Smooth muscle cell (in vitro differentiated cells): ENCODE results near the gene SDC3. TPM values are rescaled to one million over a fixed set of nuclear protein-coding genes. Genes with fewer than 3 reads are reported as not detected.
A peak's percentile ranks its signal among the peaks of the same experiment; 100 is the strongest.

Experiments used
- DNase-seq: peaks from one replicate; lab custom pipeline; 2025; ENCODE audit not compliant: unreplicated experiment; lab: John Stamatoyannopoulos, UW
- H2AFZ ChIP-seq: fragments of 200-600 bp; sonication (generic); 2 replicates; pipeline ENCODE4 v1.6.0; 2016; ENCODE audit warnings: antibody characterized with exemption, low read depth, mild to moderate bottlenecking
- H3F3A ChIP-seq: fragments of 200-600 bp; sonication (generic); 2 replicates; pipeline ENCODE4 v1.6.0; 2017; ENCODE audit warnings: antibody characterized with exemption, low read depth
- H3K27ac ChIP-seq: fragments of 200-600 bp; sonication (generic); 2 replicates; pipeline ENCODE4 v1.5.1; 2016; ENCODE audit warnings: low read depth, mild to moderate bottlenecking
- H3K27me3 ChIP-seq: fragments of 200-600 bp; sonication (generic); 2 replicates; pipeline ENCODE4 v1.6.1; 2016; ENCODE audit warnings: low read depth, mild to moderate bottlenecking
- H3K36me3 ChIP-seq: fragments of 200-600 bp; sonication (generic); 2 replicates; pipeline ENCODE4 v1.5.1; 2016; ENCODE audit warnings: low read depth
- H3K4me1 ChIP-seq: fragments of 200-600 bp; sonication (generic); 2 replicates; pipeline ENCODE4 v1.5.1; 2016; ENCODE audit warnings: low read depth
- H3K4me2 ChIP-seq: fragments of 200-600 bp; sonication (generic); 2 replicates; pipeline ENCODE4 v1.6.0; 2016; ENCODE audit warnings: mild to moderate bottlenecking
- H3K4me3 ChIP-seq: fragments of 200-600 bp; sonication (generic); 2 replicates; pipeline ENCODE4 v1.5.1; 2016; ENCODE audit warnings: mild to moderate bottlenecking
- H3K79me2 ChIP-seq: fragments of 200-600 bp; sonication (generic); 2 replicates; pipeline ENCODE4 v1.6.0; 2016; ENCODE audit warnings: low read depth, mild to moderate bottlenecking
- H3K9ac ChIP-seq: fragments of 200-600 bp; sonication (generic); 2 replicates; pipeline ENCODE4 v1.6.0; 2016; ENCODE audit warnings: low read depth
- H3K9me3 ChIP-seq: fragments of 200-600 bp; sonication (generic); replicated peaks from 2 replicates; pipeline ENCODE4 v1.5.1; 2016; ENCODE audit warnings: low read depth
- H4K20me1 ChIP-seq: fragments of 200-600 bp; sonication (generic); 2 replicates; pipeline ENCODE4 v1.6.0; 2016; ENCODE audit warnings: low read depth
- WGBS: methylation state at CpG from one replicate; pipeline ENCODE4 v1.1.7; 2016; ENCODE audit warnings: low lambda C conversion rate; 5-methylcytosine and 5-hydroxymethylcytosine counted together
- polyA plus RNA-seq: library from polyadenylated mRNA; unstranded; fragments of >200 nt; fragmentation: Nextera tagmentation; extraction: Ambion mirVana; gene quantifications from 2 replicates; pipeline ENCODE4 v1.2.1, GENCODE V29; 2016
- total RNA-seq: library from RNA; depleted of rRNA; stranded (reverse); fragments of >200 nt; gene quantifications from 2 replicates; pipeline ENCODE4 v1.2.3, GENCODE V29; 2014
- TF ChIP-seq, protein P1 (sequence below): fragments of 200-600 bp; sonication (generic); IDR thresholded peaks from 2 replicates; pipeline ENCODE4 v1.5.1; 2017; ENCODE audit warnings: borderline replicate concordance, mild to moderate bottlenecking, antibody characterized with exemption; ENCODE audit not compliant: insufficient read depth, poor library complexity, severe bottlenecking

The SDC3 gene
- total and polyA plus RNA-seq, 2 experiments from 2014 or later: 46.3 to 112 TPM

DNA sequence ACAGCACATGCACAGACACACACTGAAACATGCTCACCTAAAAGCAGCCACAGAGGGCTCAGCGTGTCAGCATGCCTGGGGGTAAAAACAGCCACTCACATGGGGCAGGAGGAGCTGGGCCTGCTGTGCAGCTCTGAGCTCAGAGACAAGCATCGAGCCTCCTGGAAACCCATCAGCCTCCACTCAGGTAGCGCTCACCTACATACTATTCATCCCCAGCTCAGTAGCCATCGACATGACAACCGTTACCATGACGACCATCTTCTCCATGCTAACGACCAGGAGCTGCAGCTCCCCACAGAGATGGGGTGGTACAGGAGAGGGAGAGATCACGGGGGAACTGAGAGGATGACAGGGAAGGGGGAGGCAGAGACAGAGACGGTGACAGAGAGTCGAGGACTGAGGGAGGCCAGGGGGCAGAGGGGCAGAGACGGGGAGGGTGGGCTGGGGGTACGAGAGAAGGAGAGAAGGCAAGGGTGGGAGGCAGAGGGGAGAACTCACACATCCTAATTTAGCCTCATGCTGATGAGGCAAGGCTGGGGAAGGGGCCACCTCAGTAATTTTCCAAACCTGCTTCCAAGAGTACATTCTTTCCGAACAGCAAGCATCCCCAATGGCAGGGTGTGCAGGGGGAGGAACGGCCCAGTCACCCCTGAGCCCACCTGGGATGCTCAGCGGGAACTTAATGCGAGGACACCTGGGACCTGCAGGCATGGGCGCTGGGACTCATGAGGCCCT is 28.4 kb downstream of the SDC3 start:
- no peak for DNase-seq
- 71% methylated on average over 14 of the region's 17 CpGs for WGBS
- Histone ChIP-seq H3K4me2 (no peak overlapping the region), H3K9me3 (no peaks in the 10 kb centered on the region), H2AFZ (no peak overlapping the region), H3K27ac (no peak overlapping the region), H3K9ac (no peak overlapping the region), H3K79me2 (peaks cover 18% of the 10 kb centered on the region), H3K27me3 (no peaks in the 10 kb centered on the region), H3K4me3 (no peak overlapping the region), H4K20me1 (peaks cover 59% of the 10 kb centered on the region), H3K4me1 (no peaks in the 10 kb centered on the region), H3F3A (no peaks in the 10 kb centered on the region), H3K36me3 (no peaks in the 10 kb centered on the region)
- TF ChIP-seq, protein P1, sequence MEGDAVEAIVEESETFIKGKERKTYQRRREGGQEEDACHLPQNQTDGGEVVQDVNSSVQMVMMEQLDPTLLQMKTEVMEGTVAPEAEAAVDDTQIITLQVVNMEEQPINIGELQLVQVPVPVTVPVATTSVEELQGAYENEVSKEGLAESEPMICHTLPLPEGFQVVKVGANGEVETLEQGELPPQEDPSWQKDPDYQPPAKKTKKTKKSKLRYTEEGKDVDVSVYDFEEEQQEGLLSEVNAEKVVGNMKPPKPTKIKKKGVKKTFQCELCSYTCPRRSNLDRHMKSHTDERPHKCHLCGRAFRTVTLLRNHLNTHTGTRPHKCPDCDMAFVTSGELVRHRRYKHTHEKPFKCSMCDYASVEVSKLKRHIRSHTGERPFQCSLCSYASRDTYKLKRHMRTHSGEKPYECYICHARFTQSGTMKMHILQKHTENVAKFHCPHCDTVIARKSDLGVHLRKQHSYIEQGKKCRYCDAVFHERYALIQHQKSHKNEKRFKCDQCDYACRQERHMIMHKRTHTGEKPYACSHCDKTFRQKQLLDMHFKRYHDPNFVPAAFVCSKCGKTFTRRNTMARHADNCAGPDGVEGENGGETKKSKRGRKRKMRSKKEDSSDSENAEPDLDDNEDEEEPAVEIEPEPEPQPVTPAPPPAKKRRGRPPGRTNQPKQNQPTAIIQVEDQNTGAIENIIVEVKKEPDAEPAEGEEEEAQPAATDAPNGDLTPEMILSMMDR: no peak

DNA sequence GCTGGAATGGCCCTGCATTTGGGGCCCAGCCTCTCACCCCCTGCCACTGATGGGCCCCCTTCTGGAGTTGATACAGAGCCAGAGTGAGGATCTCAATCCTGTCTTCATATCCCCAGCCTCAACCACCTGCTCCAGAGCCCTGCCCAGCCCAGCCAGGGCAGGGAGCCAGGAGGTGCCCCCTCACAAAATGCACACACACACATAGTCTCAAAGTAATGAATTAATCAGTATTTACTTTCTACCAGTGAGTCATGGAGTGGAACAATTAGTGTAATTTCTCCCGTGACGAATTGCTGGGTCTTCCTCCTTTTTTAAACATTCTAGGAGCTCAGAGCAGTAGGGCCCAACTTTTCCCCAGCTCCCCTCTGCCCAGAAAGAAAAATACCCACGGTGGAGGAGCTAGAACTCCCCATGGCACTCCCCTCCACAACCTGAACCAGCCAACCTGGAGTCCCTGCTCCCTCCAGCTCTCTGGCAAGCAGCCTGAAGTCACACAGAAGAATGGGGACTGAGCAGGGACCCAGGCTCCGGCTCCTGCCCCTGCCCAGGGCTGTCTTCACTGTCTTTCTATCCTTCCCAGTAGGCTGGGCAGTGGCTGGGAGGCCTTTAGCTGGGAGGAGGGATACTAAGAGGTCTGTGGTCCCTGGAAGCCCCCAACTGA is 29.3 kb downstream of the SDC3 start:
- no peaks in the 10 kb centered on the region for H3F3A ChIP-seq
- no peaks in the 10 kb centered on the region for H3K27me3 ChIP-seq
- H3K36me3 ChIP-seq: no peaks in the 10 kb centered on the region
- WGBS: 52% methylated on average over 4 of the region's 4 CpGs
- H2AFZ ChIP-seq: no peak overlapping the region
- H3K4me2 ChIP-seq: no peak overlapping the region
- DNase-seq: no peak
- H3K9ac ChIP-seq: no peak overlapping the region
- H3K27ac ChIP-seq: peak overlapping the region; percentile 53
- H3K4me3 ChIP-seq: no peak overlapping the region
- TF ChIP-seq, protein P1: no peak
- H3K4me1 ChIP-seq: no peaks in the 10 kb centered on the region
- peaks cover 18% of the 10 kb centered on the region for H3K79me2 ChIP-seq
- H4K20me1 ChIP-seq: peaks cover 59% of the 10 kb centered on the region
- no peaks in the 10 kb centered on the region for H3K9me3 ChIP-seq

DNA sequence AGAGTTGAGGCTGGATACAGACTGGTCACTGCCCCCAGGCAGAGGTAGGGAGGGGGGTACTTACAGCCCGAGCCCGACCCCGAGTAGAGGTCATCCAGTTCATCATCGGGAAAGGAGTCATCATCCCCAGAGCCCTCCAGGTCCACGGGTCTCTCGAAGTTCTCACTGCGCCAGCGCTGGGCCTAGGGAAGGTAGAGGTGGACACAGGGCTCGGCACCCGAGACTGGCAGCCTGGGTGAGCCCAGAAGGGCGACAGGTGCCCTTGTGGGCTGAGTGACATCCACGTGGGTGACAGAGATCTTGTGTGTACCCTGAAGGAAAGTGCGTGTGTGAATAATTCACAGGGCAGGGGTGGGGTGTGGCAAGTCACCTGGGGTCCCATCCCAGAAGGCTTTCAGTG is 30.0 kb downstream of the SDC3 start:
- Histone ChIP-seq H3K4me2 (no peak overlapping the region), H3K36me3 (peaks cover 1% of the 10 kb centered on the region), H3K9me3 (no peaks in the 10 kb centered on the region), H3K27me3 (no peaks in the 10 kb centered on the region), H3K4me1 (no peaks in the 10 kb centered on the region), H3K79me2 (peaks cover 14% of the 10 kb centered on the region), H3K27ac (no peak overlapping the region), H2AFZ (no peak overlapping the region), H4K20me1 (peaks cover 54% of the 10 kb centered on the region), H3K9ac (no peak overlapping the region), H3K4me3 (no peak overlapping the region), H3F3A (no peaks in the 10 kb centered on the region)
- DNase-seq: no peak
- TF ChIP-seq, protein P1: no peak
- 94% methylated on average over 13 of the region's 13 CpGs for WGBS
